IMR-90 (cell line): ENCODE data around the gene DESI1. TPM values are rescaled to one million over a fixed set of nuclear protein-coding genes. Genes with fewer than 3 reads are reported as not detected.
"Not testable (repeated sequence)": the region's sequence is repeated elsewhere in the genome, so short reads cannot be mapped to it uniquely, and the experiment has no call there.

ENCODE experiments used
- ATAC-seq: fragments of 200-7000 bp; cut with Tn5 transposase; 2 replicates; pipeline ENCODE4 v1.9.1; 2020; ENCODE audit warnings: low read depth, mild to moderate bottlenecking, moderate library complexity
- BruUV-seq: library from RNA; stranded (reverse); fragments of 400-500 nt; replicated peaks from 2 replicates; lab custom pipeline; 2021; lab: Mats Ljungman, UMichigan
- CTCF ChIA-PET: fragments of 300-600 bp; formaldehyde crosslinking; extraction: SDS; loops from one replicate; lab custom pipeline; 2021; ENCODE audit warnings: antibody characterized with exemption; lab: Yijun Ruan, JAX
- POLR2A ChIA-PET: fragments of 300-600 bp; sonication (Branson Sonifier 250); formaldehyde crosslinking; loops from one replicate; lab custom pipeline; 2022; ENCODE audit warnings: antibody characterized with exemption; ENCODE audit not compliant: unreplicated experiment; lab: Charles Lee
- DNase-seq: peaks from one replicate; pipeline ENCODE4 v3.0.0; 2013
- H2AFZ ChIP-seq: replicated peaks from 2 replicates; pipeline ENCODE3; 2013; ENCODE audit warnings: low read length, mild to moderate bottlenecking; ENCODE audit not compliant: poor library complexity
- H2AK5ac ChIP-seq: 2 replicates; pipeline ENCODE4 v1.6.1; 2013; ENCODE audit warnings: low read depth, low read length, inconsistent platforms
- H2AK9ac ChIP-seq: replicated peaks from 2 replicates; pipeline ENCODE3; 2013; ENCODE audit warnings: mild to moderate bottlenecking, low read depth, low read length, moderate library complexity; ENCODE audit not compliant: poor library complexity
- H2BK120ac ChIP-seq: 2 replicates; pipeline ENCODE4 v1.6.1; 2013; ENCODE audit warnings: low read depth, low read length, inconsistent platforms
- H2BK15ac ChIP-seq: 3 replicates; pipeline ENCODE4 v1.6.1; 2013; ENCODE audit warnings: low read depth, low read length, inconsistent platforms
- H2BK20ac ChIP-seq: 2 replicates; pipeline ENCODE4 v1.6.1; 2013; ENCODE audit warnings: low read depth, mild to moderate bottlenecking, inconsistent platforms, low read length, moderate library complexity
- H2BK5ac ChIP-seq: 2 replicates; pipeline ENCODE4 v1.6.1; 2013; ENCODE audit warnings: mild to moderate bottlenecking, low read depth, low read length, inconsistent platforms; ENCODE audit not compliant: poor library complexity, severe bottlenecking
- H3K14ac ChIP-seq: replicated peaks from 2 replicates; pipeline ENCODE4 v1.6.1; 2013; ENCODE audit warnings: low read depth, low read length, inconsistent platforms
- H3K18ac ChIP-seq: 2 replicates; pipeline ENCODE4 v1.6.1; 2013; ENCODE audit warnings: low read depth, low read length, control low read depth
- H3K23ac ChIP-seq: 2 replicates; pipeline ENCODE4 v1.6.1; 2013; ENCODE audit warnings: low read depth, low read length, inconsistent platforms
- H3K27ac ChIP-seq: 2 replicates; pipeline ENCODE4 v1.5.1; 2013; ENCODE audit warnings: mild to moderate bottlenecking, control low read depth, low read length; ENCODE audit not compliant: insufficient read depth
- H3K27me3 ChIP-seq: 2 replicates; pipeline ENCODE4 v1.6.1; 2013; ENCODE audit warnings: low read length; ENCODE audit not compliant: control insufficient read depth, insufficient read depth
- H3K36me3 ChIP-seq: 2 replicates; pipeline ENCODE4 v1.6.1; 2013; ENCODE audit warnings: low read length, mixed read lengths; ENCODE audit not compliant: control insufficient read depth, insufficient read depth
- H3K4ac ChIP-seq: 2 replicates; pipeline ENCODE4 v1.6.1; 2013; ENCODE audit warnings: low read depth, low read length, inconsistent platforms
- H3K4me1 ChIP-seq: 2 replicates; pipeline ENCODE4 v1.6.1; 2013; ENCODE audit warnings: low read length, mixed read lengths; ENCODE audit not compliant: control insufficient read depth, insufficient read depth
- H3K4me2 ChIP-seq: 2 replicates; pipeline ENCODE4 v1.6.1; 2013; ENCODE audit warnings: low read depth, mild to moderate bottlenecking, control low read depth, low read length, moderate library complexity
- H3K4me3 ChIP-seq: 2 replicates; pipeline ENCODE4 v1.5.1; 2013; ENCODE audit warnings: low read depth, mild to moderate bottlenecking, control low read depth, low read length, moderate library complexity; ENCODE audit not compliant: insufficient read depth
- H3K56ac ChIP-seq: 2 replicates; pipeline ENCODE4 v1.6.1; 2013; ENCODE audit warnings: low read length, inconsistent platforms; ENCODE audit not compliant: insufficient read depth; ENCODE audit errors: extremely low read depth
- H3K79me1 ChIP-seq, 2 experiments: 2 replicates each; pipeline ENCODE4 v1.6.1; 2013; ENCODE audit warnings: low read length in 2 of 2, inconsistent platforms in 1 of 2, low read depth in 1 of 2
- H3K9ac ChIP-seq: 2 replicates; pipeline ENCODE4 v1.6.1; 2013; ENCODE audit warnings: low read depth, low read length, control low read depth
- H3K9me1 ChIP-seq: 2 replicates; pipeline ENCODE4 v1.6.1; 2013; ENCODE audit warnings: low read length, inconsistent platforms; ENCODE audit not compliant: insufficient read depth
- H3K9me3 ChIP-seq: 2 replicates; pipeline ENCODE4 v1.6.1; 2013; ENCODE audit warnings: low read length; ENCODE audit not compliant: control insufficient read depth, insufficient read depth
- H4K20me1 ChIP-seq: 2 replicates; pipeline ENCODE4 v1.6.1; 2013; ENCODE audit warnings: low read length, inconsistent platforms; ENCODE audit not compliant: insufficient read depth
- H4K5ac ChIP-seq: 2 replicates; pipeline ENCODE4 v1.6.1; 2013; ENCODE audit warnings: mild to moderate bottlenecking, low read depth, low read length, control low read depth
- H4K8ac ChIP-seq, 2 experiments: 2 replicates each; pipeline ENCODE4 v1.6.1; 2013; ENCODE audit warnings: low read depth in 2 of 2, low read length in 2 of 2, control low read depth in 1 of 2, inconsistent platforms in 1 of 2
- H4K91ac ChIP-seq: 2 replicates; pipeline ENCODE4 v1.6.1; 2013; ENCODE audit warnings: low read depth, low read length, inconsistent platforms; ENCODE audit not compliant: insufficient read depth
- whole genome bisulfite sequencing, 2 experiments: methylation state at CpG; one replicate each; pipeline versions ENCODE4 v1.1.5 to v1.1.7; 2013; ENCODE audit warnings: missing lambda C conversion rate in 2 of 2; ENCODE audit not compliant: insufficient read length in 1 of 2; ENCODE audit errors: extremely low coverage in 2 of 2; 5-methylcytosine and 5-hydroxymethylcytosine counted together
- dilution Hi-C: fragments of 300-500 bp; cut with HindIII; formaldehyde crosslinking; loops from one replicate; pipeline ENCODE4 v1.14.3; 2018; ENCODE audit warnings: low sequenced_read_pairs; ENCODE audit not compliant: unreplicated experiment
- in situ Hi-C: fragments of 300-500 bp; cut with MboI; formaldehyde crosslinking; loops from 3 replicates; pipeline ENCODE4 v1.14.3; 2019; ENCODE audit warnings: low sequenced_read_pairs, inconsistent platforms, mixed read lengths
- intact Hi-C: fragments of 100-400 bp; cut with micrococcal nuclease; formaldehyde crosslinking; loops from 2 replicates; pipeline ENCODE4 v1.10.0; 2022
- polyA plus RNA-seq, 3 experiments: library from polyadenylated mRNA; depleted of rRNA; stranded (reverse); fragments of >200 nt; gene quantifications; 2 replicates each; pipeline ENCODE4 v1.2.3, GENCODE V29; 2012; ENCODE audit warnings: low replicate concordance in 1 of 3
- total RNA-seq: library from RNA; depleted of rRNA; stranded (reverse); fragments of >200 nt; gene quantifications from 2 replicates; pipeline ENCODE4 v1.2.3, GENCODE V29; 2012

Gene DESI1
- total and polyA plus RNA-seq, 2 of the 4 experiments (the other 2 are of a cell fraction): 14.5 to 24.9 TPM

DNA sequence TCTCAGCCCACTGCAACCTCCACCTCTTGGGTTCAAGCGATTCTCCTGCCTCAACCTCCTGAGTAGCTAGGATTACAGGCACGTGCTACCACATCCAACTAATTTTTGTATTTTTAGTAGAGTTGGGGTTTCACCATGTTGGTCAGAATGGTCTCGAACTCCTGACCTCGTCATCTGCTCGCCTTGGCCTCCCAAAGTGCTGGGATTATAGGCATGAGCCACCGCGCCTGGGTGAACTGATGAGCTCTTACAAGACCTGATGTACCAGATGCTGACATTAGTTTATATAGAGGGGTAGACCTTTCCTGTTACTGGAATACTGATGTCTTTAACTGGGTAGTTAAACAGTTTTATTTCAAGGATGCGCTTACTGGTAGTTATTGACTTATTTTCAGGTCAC is 13.8 kb upstream of the DESI1 start:
- dilution Hi-C loops, BruUV-seq, H4K8ac ChIP-seq, H3K18ac ChIP-seq, H3K9me3 ChIP-seq, H3K4me1 ChIP-seq, intact Hi-C loops, H2AK5ac ChIP-seq, H3K9me1 ChIP-seq, H3K56ac ChIP-seq, H2BK20ac ChIP-seq, H3K4me2 ChIP-seq, H4K91ac ChIP-seq, H2BK120ac ChIP-seq, ATAC-seq, POLR2A ChIA-PET, H2BK15ac ChIP-seq, H2AK9ac ChIP-seq, H2AFZ ChIP-seq, H3K4me3 ChIP-seq, in situ Hi-C loops, H3K23ac ChIP-seq, H4K5ac ChIP-seq, DNase-seq, H3K27ac ChIP-seq, H2BK5ac ChIP-seq, H3K14ac ChIP-seq, H3K27me3 ChIP-seq, H3K4ac ChIP-seq, H3K9ac ChIP-seq: not testable (repeated sequence)
- Histone ChIP-seq H4K20me1 (peaks cover 14% of the 10 kb centered on the region), H3K36me3 (peaks cover 58% of the 10 kb centered on the region), H3K79me1 (peaks cover 31 to 46% of the 10 kb centered on the region in 2 experiments)
- CTCF ChIA-PET: interaction anchor here (0.5 to 0.7 kb wide), 2 partner anchors 16 to 45 kb away, joined by 3 to 4 read pairs; partner anchors contain the start of gene PMM1
- WGBS, 2 experiments: 100% methylated on average over 2 of the region's 8 CpGs; no CpG with 5 or more reads in 1 of the 2 experiments

DNA sequence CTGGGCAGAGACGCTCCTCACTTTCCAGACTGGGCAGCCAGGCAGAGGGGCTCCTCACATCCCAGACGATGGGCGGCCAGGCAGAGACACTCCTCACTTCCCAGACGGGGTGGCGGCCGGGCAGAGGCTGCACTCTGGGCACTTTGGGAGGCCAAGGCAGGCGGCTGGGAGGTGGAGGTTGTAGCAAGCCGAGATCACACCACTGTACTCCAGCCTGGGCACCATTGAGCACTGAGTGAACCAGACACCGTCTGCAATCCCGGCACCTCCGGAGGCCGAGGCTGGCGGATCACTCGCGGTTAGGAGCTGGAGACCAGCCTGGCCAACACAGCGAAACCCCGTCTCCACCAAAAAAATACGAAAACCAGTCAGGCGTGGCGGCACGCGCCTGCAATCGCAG is 10.8 kb upstream of the DESI1 start:
- H3K23ac ChIP-seq, H2AK5ac ChIP-seq, H2BK5ac ChIP-seq, H4K5ac ChIP-seq, CTCF ChIA-PET, H2BK20ac ChIP-seq, POLR2A ChIA-PET, H3K4me2 ChIP-seq, H3K4ac ChIP-seq, dilution Hi-C loops, H3K27ac ChIP-seq, H3K4me3 ChIP-seq, H2BK120ac ChIP-seq, BruUV-seq, ATAC-seq, H3K14ac ChIP-seq, H4K8ac ChIP-seq, H3K9me1 ChIP-seq, DNase-seq, H3K27me3 ChIP-seq, H2AFZ ChIP-seq, H3K18ac ChIP-seq, H3K9ac ChIP-seq, intact Hi-C loops, H3K9me3 ChIP-seq, H3K56ac ChIP-seq, H3K4me1 ChIP-seq, in situ Hi-C loops, H2BK15ac ChIP-seq, H2AK9ac ChIP-seq, H4K91ac ChIP-seq: not testable (repeated sequence)
- WGBS, 2 experiments: 100% methylated on average over 1 of the region's 23 CpGs; no CpG with 5 or more reads in 1 of the 2 experiments
- Histone ChIP-seq H3K79me1 (peaks cover 21 to 39% of the 10 kb centered on the region in 2 experiments), H3K36me3 (peaks cover 46% of the 10 kb centered on the region), H4K20me1 (peaks cover 22% of the 10 kb centered on the region)
